ENCODE data around the gene MAPK8. TPM values are rescaled to one million over a fixed set of nuclear protein-coding genes. Genes with fewer than 3 reads are reported as not detected.

The MAPK8 gene
- total RNA-seq, 1 donor from 2014 or later, result 47.4 TPM

GRCh38 chr10:48309711-48310226 lies 3.3 kb downstream of the MAPK8 start:
- Histone ChIP-seq H3K4me3 (ENCODE audit: insufficient read depth, low read depth, low read length) (peak overlapping the region; percentile 7), H4K20me1 (ENCODE audit: insufficient read depth, low read length) (peaks cover 71% of the 10 kb centered on the region), H3K9me3 (ENCODE audit: insufficient read depth, low read depth, low read length) (no peaks in the 10 kb centered on the region), H3K36me3 (ENCODE audit: insufficient read depth, low read length) (no peaks in the 10 kb centered on the region), H2AFZ (ENCODE audit: low read depth, low read length) (no peak overlapping the region), H3K4me2 (ENCODE audit: low read length) (peak overlapping the region; percentile 65), H3K9ac (ENCODE audit: low read length) (no peak overlapping the region), H3K4me1 (ENCODE audit: insufficient read depth, low read length) (peaks cover 13% of the 10 kb centered on the region), H3K79me2 (ENCODE audit: insufficient read depth, low read length) (peaks cover 79% of the 10 kb centered on the region), H3K27me3 (ENCODE audit: insufficient read depth, low read length) (no peaks in the 10 kb centered on the region), H3K27ac (ENCODE audit: low read depth, low read length) (peak overlapping the region; percentile 6)
- Mint-ChIP-seq H3K27ac (ENCODE audit: unreplicated experiment) (no peak overlapping the region), H3K27me3 (ENCODE audit: low read depth, unreplicated experiment) (no peaks in the 10 kb centered on the region), H3K36me3 (ENCODE audit: low read depth, unreplicated experiment) (no peaks in the 10 kb centered on the region), H3K9me3 (ENCODE audit: unreplicated experiment) (no peaks in the 10 kb centered on the region), H3K4me1 (ENCODE audit: low read depth, unreplicated experiment) (peaks cover 14% of the 10 kb centered on the region), H3K4me3 (ENCODE audit: unreplicated experiment) (peak overlapping the region; percentile 2)
- FAIRE-seq, result peak; percentile 81
- DNase-seq (ENCODE audit: low read depth), result peak; percentile 84
- no peak for TF ChIP-seq CTCF (IDR thresholded peaks at IDR 0.05; ENCODE audit: insufficient read depth, low read depth, low read length)
- no peak for TF ChIP-seq EZH2 (IDR thresholded peaks at IDR 0.05; ENCODE audit: insufficient read depth, low read length)

GRCh38 chr10:48314107-48314506 lies 7.6 kb downstream of the MAPK8 start:
- no peaks in the 10 kb centered on the region for H3K36me3 Mint-ChIP-seq (ENCODE audit: low read depth, unreplicated experiment)
- H3K27me3 ChIP-seq (ENCODE audit: insufficient read depth, low read length), result no peaks in the 10 kb centered on the region
- TF ChIP-seq CTCF (IDR thresholded peaks at IDR 0.05; ENCODE audit: insufficient read depth, low read depth, low read length) (no peak), EZH2 (IDR thresholded peaks at IDR 0.05; ENCODE audit: insufficient read depth, low read length) (no peak)
- H2AFZ ChIP-seq (ENCODE audit: low read depth, low read length), result no peak overlapping the region
- no peak overlapping the region for H3K27ac ChIP-seq (ENCODE audit: low read depth, low read length)
- no peak overlapping the region for H3K9ac ChIP-seq (ENCODE audit: low read length)
- H3K4me3 ChIP-seq (ENCODE audit: insufficient read depth, low read depth, low read length), result no peak overlapping the region
- H3K9me3 Mint-ChIP-seq (ENCODE audit: unreplicated experiment), result no peaks in the 10 kb centered on the region
- H3K4me2 ChIP-seq (ENCODE audit: low read length), result no peak overlapping the region
- H4K20me1 ChIP-seq (ENCODE audit: insufficient read depth, low read length), result peaks cover 92% of the 10 kb centered on the region
- H3K27ac Mint-ChIP-seq (ENCODE audit: unreplicated experiment), result no peak overlapping the region
- H3K4me1 Mint-ChIP-seq (ENCODE audit: low read depth, unreplicated experiment), result peaks cover 8% of the 10 kb centered on the region
- FAIRE-seq (no peak), DNase-seq (ENCODE audit: low read depth) (no peak)
- no peak overlapping the region for H3K4me3 Mint-ChIP-seq (ENCODE audit: unreplicated experiment)
- H3K4me1 ChIP-seq (ENCODE audit: insufficient read depth, low read length), result peaks cover 13% of the 10 kb centered on the region
- no peaks in the 10 kb centered on the region for H3K27me3 Mint-ChIP-seq (ENCODE audit: low read depth, unreplicated experiment)
- H3K36me3 ChIP-seq (ENCODE audit: insufficient read depth, low read length), result no peaks in the 10 kb centered on the region
- H3K9me3 ChIP-seq (ENCODE audit: insufficient read depth, low read depth, low read length), result no peaks in the 10 kb centered on the region
- peaks cover 100% of the 10 kb centered on the region for H3K79me2 ChIP-seq (ENCODE audit: insufficient read depth, low read length)

- peaks cover 99% of the 10 kb centered on the region for H3K79me2 ChIP-seq (ENCODE audit: insufficient read depth, low read length)
- H3K4me2 ChIP-seq (ENCODE audit: low read length), result no peak overlapping the region
- H4K20me1 ChIP-seq (ENCODE audit: insufficient read depth, low read length), result peaks cover 91% of the 10 kb centered on the region
- no peaks in the 10 kb centered on the region for H3K36me3 ChIP-seq (ENCODE audit: insufficient read depth, low read length)
- Mint-ChIP-seq H3K4me1 (ENCODE audit: low read depth, unreplicated experiment) (no peaks in the 10 kb centered on the region), H3K9me3 (ENCODE audit: unreplicated experiment) (no peaks in the 10 kb centered on the region), H3K4me3 (ENCODE audit: unreplicated experiment) (no peak overlapping the region), H3K36me3 (ENCODE audit: low read depth, unreplicated experiment) (no peaks in the 10 kb centered on the region), H3K27me3 (ENCODE audit: low read depth, unreplicated experiment) (no peaks in the 10 kb centered on the region), H3K27ac (ENCODE audit: unreplicated experiment) (no peak overlapping the region)
- H3K27ac ChIP-seq (ENCODE audit: low read depth, low read length), result no peak overlapping the region
- no peak overlapping the region for H3K4me3 ChIP-seq (ENCODE audit: insufficient read depth, low read depth, low read length)
- TF ChIP-seq EZH2 (IDR thresholded peaks at IDR 0.05; ENCODE audit: insufficient read depth, low read length), result no peak
- TF ChIP-seq CTCF (IDR thresholded peaks at IDR 0.05; ENCODE audit: insufficient read depth, low read depth, low read length), result no peak
- no peak for DNase-seq (ENCODE audit: low read depth)
- FAIRE-seq, result no peak
- no peak overlapping the region for H2AFZ ChIP-seq (ENCODE audit: low read depth, low read length)
- no peaks in the 10 kb centered on the region for H3K27me3 ChIP-seq (ENCODE audit: insufficient read depth, low read length)
- H3K9ac ChIP-seq (ENCODE audit: low read length), result no peak overlapping the region
- H3K4me1 ChIP-seq (ENCODE audit: insufficient read depth, low read length), result peaks cover 3% of the 10 kb centered on the region
- no peaks in the 10 kb centered on the region for H3K9me3 ChIP-seq (ENCODE audit: insufficient read depth, low read depth, low read length)
Measured at GRCh38 chr10:48316236-48316635, 9.8 kb downstream of the MAPK8 start.
